ENCODE measurements around the gene GGCT. TPM values are rescaled to one million over a fixed set of nuclear protein-coding genes. Genes with fewer than 3 reads are reported as not detected.

GGCT gene, protein sequence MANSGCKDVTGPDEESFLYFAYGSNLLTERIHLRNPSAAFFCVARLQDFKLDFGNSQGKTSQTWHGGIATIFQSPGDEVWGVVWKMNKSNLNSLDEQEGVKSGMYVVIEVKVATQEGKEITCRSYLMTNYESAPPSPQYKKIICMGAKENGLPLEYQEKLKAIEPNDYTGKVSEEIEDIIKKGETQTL
- 73.1 and 77.5 TPM in 2 replicates for total RNA-seq
- long read RNA-seq, transcript GGCT-202 (4 exons, 1,173 nt), result major isoform, 73 of 100 reads
- long read RNA-seq, transcript GGCT-207 (3 exons, 1,012 nt), result minor isoform, 21 of 100 reads
- long read RNA-seq, partial matches to known transcripts, result 3 of 100 reads
- long read RNA-seq, other reads (novel, unspliced or antisense), result 1 of 100 reads

DNA sequence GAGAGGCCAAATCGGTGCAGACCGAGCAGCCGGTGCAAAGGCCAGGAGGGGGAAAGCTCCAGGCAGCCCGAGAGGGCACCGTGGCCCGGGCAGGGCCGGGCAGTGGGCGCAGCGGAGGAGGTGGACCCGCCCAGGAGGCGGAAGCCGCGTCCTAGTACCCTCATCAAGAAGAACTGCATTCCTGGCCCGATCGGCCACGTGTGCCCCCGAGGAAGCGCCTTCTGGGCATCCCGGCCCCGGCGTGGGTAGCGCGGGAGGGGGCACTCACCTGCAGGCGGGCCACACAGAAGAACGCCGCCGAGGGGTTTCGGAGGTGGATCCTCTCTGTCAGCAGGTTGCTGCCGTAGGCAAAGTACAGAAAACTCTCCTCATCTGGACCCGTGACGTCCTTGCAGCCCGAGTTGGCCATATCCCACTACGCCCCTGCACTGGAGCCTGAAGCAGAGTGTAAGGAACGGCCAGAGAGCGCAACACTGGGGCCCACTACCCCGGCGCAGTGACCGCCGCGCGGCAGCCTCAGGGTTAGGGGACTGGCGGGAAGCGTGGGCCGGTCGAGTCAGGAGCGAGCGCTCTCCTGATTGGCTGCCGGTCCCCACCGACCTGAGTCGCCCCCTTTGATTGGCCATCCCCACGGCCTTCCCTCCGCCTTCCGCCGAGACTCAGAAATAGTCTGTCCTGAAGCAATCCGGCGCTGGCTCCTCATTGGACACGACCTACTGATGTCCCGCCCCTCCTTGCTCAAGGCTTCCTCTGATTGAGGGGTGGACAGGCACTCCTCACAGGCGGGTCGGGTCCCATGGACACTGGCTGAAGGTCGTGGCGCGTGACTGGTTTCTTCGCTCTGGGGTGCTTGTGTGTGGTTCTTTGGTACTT lies at the start of gene GGCT:
GGCT (minus strand) TSS at position 529 of the 873 bp plus-strand sequence; CDS start at position 409, 120 bp downstream.
- Mint-ChIP-seq H3K27me3 (ENCODE audit: low read depth) (no peaks in the 10 kb centered on the region), H3K27ac (ENCODE audit: unreplicated experiment) (peak within 1 kb of the TSS; percentile 51), H3K4me3 (peak within 1 kb of the TSS; percentile 87), H3K4me1 (peaks cover 28% of the 10 kb centered on the region), H3K9me3 (peaks cover 16% of the 10 kb centered on the region), H3K36me3 (ENCODE audit: low read depth) (peaks cover 35% of the 10 kb centered on the region)
- peak; percentile 90 for DNase-seq (ENCODE audit: low read depth, low spot score)
- TF ChIP-seq, protein P1, sequence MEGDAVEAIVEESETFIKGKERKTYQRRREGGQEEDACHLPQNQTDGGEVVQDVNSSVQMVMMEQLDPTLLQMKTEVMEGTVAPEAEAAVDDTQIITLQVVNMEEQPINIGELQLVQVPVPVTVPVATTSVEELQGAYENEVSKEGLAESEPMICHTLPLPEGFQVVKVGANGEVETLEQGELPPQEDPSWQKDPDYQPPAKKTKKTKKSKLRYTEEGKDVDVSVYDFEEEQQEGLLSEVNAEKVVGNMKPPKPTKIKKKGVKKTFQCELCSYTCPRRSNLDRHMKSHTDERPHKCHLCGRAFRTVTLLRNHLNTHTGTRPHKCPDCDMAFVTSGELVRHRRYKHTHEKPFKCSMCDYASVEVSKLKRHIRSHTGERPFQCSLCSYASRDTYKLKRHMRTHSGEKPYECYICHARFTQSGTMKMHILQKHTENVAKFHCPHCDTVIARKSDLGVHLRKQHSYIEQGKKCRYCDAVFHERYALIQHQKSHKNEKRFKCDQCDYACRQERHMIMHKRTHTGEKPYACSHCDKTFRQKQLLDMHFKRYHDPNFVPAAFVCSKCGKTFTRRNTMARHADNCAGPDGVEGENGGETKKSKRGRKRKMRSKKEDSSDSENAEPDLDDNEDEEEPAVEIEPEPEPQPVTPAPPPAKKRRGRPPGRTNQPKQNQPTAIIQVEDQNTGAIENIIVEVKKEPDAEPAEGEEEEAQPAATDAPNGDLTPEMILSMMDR (conservative IDR thresholded peaks at IDR 0.05), result no peak

DNA sequence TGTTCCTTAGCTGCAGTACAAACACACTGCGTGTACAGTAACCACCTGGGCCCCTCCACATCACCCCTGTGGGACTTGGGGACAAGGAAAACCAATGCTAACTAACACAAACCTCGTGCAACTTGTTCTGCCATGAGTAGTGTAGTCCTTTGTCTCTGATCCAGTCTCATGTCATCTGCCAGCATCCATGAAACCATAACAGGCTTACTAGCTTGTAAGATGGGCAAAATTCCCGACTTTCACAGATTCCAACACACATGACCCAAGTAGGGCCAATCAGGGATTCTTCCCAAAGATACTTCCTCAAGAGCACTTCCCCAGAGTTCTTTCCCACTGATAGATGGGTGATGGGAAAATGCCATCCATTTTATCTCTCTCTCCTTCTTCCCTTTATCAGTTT lies 48.9 kb upstream of the GGCT start:
- no peak overlapping the region for H3K27ac Mint-ChIP-seq (ENCODE audit: unreplicated experiment)
- no peak for DNase-seq (ENCODE audit: low read depth, low spot score)
- H3K4me3 Mint-ChIP-seq, result no peak overlapping the region
- H3K9me3 Mint-ChIP-seq, result no peaks in the 10 kb centered on the region
- TF ChIP-seq, protein P1 (conservative IDR thresholded peaks at IDR 0.05), result no peak
- peaks cover 12% of the 10 kb centered on the region for H3K36me3 Mint-ChIP-seq (ENCODE audit: low read depth)
- H3K27me3 Mint-ChIP-seq (ENCODE audit: low read depth), result no peaks in the 10 kb centered on the region
- peaks cover 18% of the 10 kb centered on the region for H3K4me1 Mint-ChIP-seq

DNA sequence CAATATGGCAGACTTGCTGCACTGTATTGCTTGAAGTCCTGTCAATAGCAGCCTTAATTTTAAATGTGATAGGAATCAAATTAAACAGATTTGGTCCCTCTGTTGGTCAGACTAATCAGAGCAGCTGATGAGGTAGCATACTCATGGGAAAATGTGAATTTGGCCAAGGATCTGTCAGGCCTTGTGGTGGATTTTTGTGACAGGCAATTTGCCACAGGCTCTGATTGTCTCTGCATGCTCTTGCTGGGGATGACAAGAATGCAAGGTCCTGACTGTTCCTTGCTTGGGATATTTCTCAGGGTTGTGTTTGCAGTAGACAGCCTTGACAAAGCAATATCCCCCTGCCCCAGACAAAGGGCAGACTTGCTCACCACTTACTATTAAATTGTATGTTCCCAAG lies 48.5 kb upstream of the GGCT start:
- TF ChIP-seq, protein P1 (conservative IDR thresholded peaks at IDR 0.05), result no peak
- H3K36me3 Mint-ChIP-seq (ENCODE audit: low read depth), result peaks cover 12% of the 10 kb centered on the region
- H3K4me1 Mint-ChIP-seq, result peaks cover 18% of the 10 kb centered on the region
- no peak for DNase-seq (ENCODE audit: low read depth, low spot score)
- no peak overlapping the region for H3K27ac Mint-ChIP-seq (ENCODE audit: unreplicated experiment)
- H3K4me3 Mint-ChIP-seq, result no peak overlapping the region
- no peaks in the 10 kb centered on the region for H3K27me3 Mint-ChIP-seq (ENCODE audit: low read depth)
- no peaks in the 10 kb centered on the region for H3K9me3 Mint-ChIP-seq

DNA sequence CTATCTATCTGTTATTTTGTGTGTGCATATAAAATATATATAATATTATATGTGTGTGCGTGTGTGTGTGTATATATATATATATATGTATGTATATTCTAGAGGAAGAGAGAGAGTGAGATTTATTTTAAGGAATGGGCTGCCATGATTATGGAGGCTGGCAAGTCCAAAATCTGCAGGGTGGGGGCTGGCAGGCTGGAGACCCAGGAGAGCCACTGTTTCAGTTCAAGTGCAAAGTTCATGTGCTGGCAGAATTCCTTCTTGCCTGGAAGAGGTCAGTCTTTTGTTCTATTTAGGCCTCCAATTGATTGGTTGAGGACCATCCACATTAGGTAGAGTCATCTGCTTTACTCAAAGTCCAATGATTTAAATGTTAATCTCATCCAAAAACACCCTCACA lies 47.7 kb upstream of the GGCT start:
- H3K9me3 Mint-ChIP-seq, result no peaks in the 10 kb centered on the region
- no peaks in the 10 kb centered on the region for H3K27me3 Mint-ChIP-seq (ENCODE audit: low read depth)
- TF ChIP-seq, protein P1 (conservative IDR thresholded peaks at IDR 0.05), result no peak
- H3K27ac Mint-ChIP-seq (ENCODE audit: unreplicated experiment), result no peak overlapping the region
- no peak overlapping the region for H3K4me3 Mint-ChIP-seq
- H3K4me1 Mint-ChIP-seq, result peaks cover 18% of the 10 kb centered on the region
- H3K36me3 Mint-ChIP-seq (ENCODE audit: low read depth), result peaks cover 12% of the 10 kb centered on the region
- no peak for DNase-seq (ENCODE audit: low read depth, low spot score)

DNA sequence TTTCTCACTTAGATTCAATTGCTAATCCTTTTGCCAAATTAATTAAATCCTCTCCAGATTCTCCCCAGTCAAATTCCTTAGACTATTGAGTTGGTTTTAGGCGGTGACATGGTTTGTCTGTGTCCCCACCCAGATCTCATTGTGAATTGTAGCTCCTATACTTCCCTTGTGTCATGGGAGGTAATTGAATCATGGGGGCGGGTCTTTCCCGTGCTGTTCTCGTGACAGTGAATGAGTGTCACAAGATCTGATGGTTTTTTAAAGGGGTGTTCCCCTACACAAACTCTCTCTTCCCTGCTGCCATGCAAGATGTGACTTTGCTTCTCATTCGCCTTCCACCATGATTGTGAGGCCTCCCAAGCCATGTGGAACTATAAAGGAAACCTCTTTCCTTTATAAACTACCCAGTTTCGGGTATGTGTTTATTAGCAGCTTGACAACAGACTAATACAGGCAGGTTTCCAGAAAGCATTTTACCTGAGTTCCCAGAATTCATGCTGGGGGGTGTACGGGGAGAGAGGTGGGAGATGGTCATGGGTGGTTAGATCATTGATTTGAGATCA lies 45.4 kb upstream of the GGCT start:
- H3K27me3 Mint-ChIP-seq (ENCODE audit: low read depth), result no peaks in the 10 kb centered on the region
- TF ChIP-seq, protein P1 (conservative IDR thresholded peaks at IDR 0.05), result no peak
- peaks cover 22% of the 10 kb centered on the region for H3K4me1 Mint-ChIP-seq
- H3K9me3 Mint-ChIP-seq, result no peaks in the 10 kb centered on the region
- H3K4me3 Mint-ChIP-seq, result no peak overlapping the region
- DNase-seq (ENCODE audit: low read depth, low spot score), result no peak
- peaks cover 12% of the 10 kb centered on the region for H3K36me3 Mint-ChIP-seq (ENCODE audit: low read depth)
- H3K27ac Mint-ChIP-seq (ENCODE audit: unreplicated experiment), result no peak overlapping the region

All from neural crest cell (in vitro differentiated cells).